ENCODE results near the gene KRT1. TPM values are rescaled to one million over a fixed set of nuclear protein-coding genes. Genes with fewer than 3 reads are reported as not detected.

The KRT1 gene
- total RNA-seq, 2 experiments from 2014 or later: not detected

GRCh38 chr12:52634266-52635056 lies 45.7 kb downstream of the KRT1 start:
- H3K4me1 ChIP-seq (ENCODE audit: insufficient read depth, low read length, poor library complexity, severe bottlenecking): no peaks in the 10 kb centered on the region
- ChIA-PET POLR2A (no interaction called here), CTCF (ENCODE audit: unreplicated experiment) (interaction anchor here (0.9 kb wide), 1 partner anchor 244 kb away, joined by 3 read pairs; no protein-coding TSS in a partner anchor)
- BruUV-seq (replicated peaks): no TSS peak
- no peak overlapping the region for H2AFZ ChIP-seq (ENCODE audit: low read length)
- no peaks in the 10 kb centered on the region for H3K79me2 ChIP-seq (ENCODE audit: insufficient read depth, low read depth, low read length)
- TF ChIP-seq EZH2phosphoT487 (IDR thresholded peaks at IDR 0.05; ENCODE audit: borderline replicate concordance, low read depth, low read length) (no peak), CTCF (conservative IDR thresholded peaks at IDR 0.05; ENCODE audit: low read length) (no peak)
- no peaks in the 10 kb centered on the region for H3K36me3 ChIP-seq (ENCODE audit: insufficient read depth, low read length)
- H3K9me3 ChIP-seq (ENCODE audit: low read length): no peaks in the 10 kb centered on the region
- no peak overlapping the region for H3K4me3 ChIP-seq (ENCODE audit: low read depth, low read length, poor library complexity, severe bottlenecking)
- H3K27ac ChIP-seq (ENCODE audit: low read depth, low read length, poor library complexity, severe bottlenecking): no peak overlapping the region
- no peaks in the 10 kb centered on the region for H3K9me2 ChIP-seq (ENCODE audit: insufficient read depth, low read length)
- DNase-seq (ENCODE audit: low spot score): no peak
- intact Hi-C loops (cut with micrococcal nuclease; ENCODE audit: unreplicated experiment): no loop called here
- H3K4me2 ChIP-seq (ENCODE audit: low read length): no peak overlapping the region
- H4K20me1 ChIP-seq (ENCODE audit: insufficient read depth, low read length): no peaks in the 10 kb centered on the region

GRCh38 chr12:52633383-52633782 lies 46.8 kb downstream of the KRT1 start:
- H3K4me1 ChIP-seq (ENCODE audit: insufficient read depth, low read length, poor library complexity, severe bottlenecking): no peaks in the 10 kb centered on the region
- H3K9me3 ChIP-seq (ENCODE audit: low read length): no peaks in the 10 kb centered on the region
- H3K4me3 ChIP-seq (ENCODE audit: low read depth, low read length, poor library complexity, severe bottlenecking): no peak overlapping the region
- H3K9me2 ChIP-seq (ENCODE audit: insufficient read depth, low read length): no peaks in the 10 kb centered on the region
- H4K20me1 ChIP-seq (ENCODE audit: insufficient read depth, low read length): no peaks in the 10 kb centered on the region
- no peaks in the 10 kb centered on the region for H3K36me3 ChIP-seq (ENCODE audit: insufficient read depth, low read length)
- no TSS peak for BruUV-seq (replicated peaks)
- DNase-seq (ENCODE audit: low spot score): peak; percentile 29
- no peaks in the 10 kb centered on the region for H3K79me2 ChIP-seq (ENCODE audit: insufficient read depth, low read depth, low read length)
- H3K27ac ChIP-seq (ENCODE audit: low read depth, low read length, poor library complexity, severe bottlenecking): no peak overlapping the region
- POLR2A ChIA-PET: no interaction called here
- H3K4me2 ChIP-seq (ENCODE audit: low read length): no peak overlapping the region
- CTCF ChIA-PET (ENCODE audit: unreplicated experiment): no interaction called here
- no peak overlapping the region for H2AFZ ChIP-seq (ENCODE audit: low read length)
- intact Hi-C loops (cut with micrococcal nuclease; ENCODE audit: unreplicated experiment): no loop called here
- TF ChIP-seq CTCF (conservative IDR thresholded peaks at IDR 0.05; ENCODE audit: low read length) (no peak), EZH2phosphoT487 (IDR thresholded peaks at IDR 0.05; ENCODE audit: borderline replicate concordance, low read depth, low read length) (no peak)

- Histone ChIP-seq H3K27ac (ENCODE audit: low read depth, low read length, poor library complexity, severe bottlenecking) (no peak overlapping the region), H3K4me3 (ENCODE audit: low read depth, low read length, poor library complexity, severe bottlenecking) (no peak overlapping the region), H3K79me2 (ENCODE audit: insufficient read depth, low read depth, low read length) (no peaks in the 10 kb centered on the region), H3K4me1 (ENCODE audit: insufficient read depth, low read length, poor library complexity, severe bottlenecking) (no peaks in the 10 kb centered on the region), H3K36me3 (ENCODE audit: insufficient read depth, low read length) (no peaks in the 10 kb centered on the region), H3K4me2 (ENCODE audit: low read length) (no peak overlapping the region), H4K20me1 (ENCODE audit: insufficient read depth, low read length) (no peaks in the 10 kb centered on the region), H2AFZ (ENCODE audit: low read length) (no peak overlapping the region), H3K9me2 (ENCODE audit: insufficient read depth, low read length) (no peaks in the 10 kb centered on the region), H3K9me3 (ENCODE audit: low read length) (no peaks in the 10 kb centered on the region)
- no peak for DNase-seq (ENCODE audit: low spot score)
- TF ChIP-seq CTCF (conservative IDR thresholded peaks at IDR 0.05; ENCODE audit: low read length) (no peak), EZH2phosphoT487 (IDR thresholded peaks at IDR 0.05; ENCODE audit: borderline replicate concordance, low read depth, low read length) (no peak)
- ChIA-PET POLR2A (no interaction called here), CTCF (ENCODE audit: unreplicated experiment) (no interaction called here)
- BruUV-seq (replicated peaks): no TSS peak
- intact Hi-C loops (cut with micrococcal nuclease; ENCODE audit: unreplicated experiment): no loop called here
Observed at GRCh38 chr12:52632656-52633055, 47.6 kb downstream of the KRT1 start.

Measured in OCI-LY7 (cell line).